ENCODE measurements around the gene CDC73.

- TF ChIP-seq BMI1 (IDR thresholded peaks at IDR 0.05; ENCODE audit: borderline replicate concordance), result no peak
- no peak for TF ChIP-seq NRF1 (conservative IDR thresholded peaks at IDR 0.05; ENCODE audit: low read depth, low read length)
- no peak for TF ChIP-seq TCF3 (IDR thresholded peaks at IDR 0.05; ENCODE audit: borderline replicate concordance, insufficient read depth, low read depth, low read length)
- no peak for TF ChIP-seq NR2C2 (IDR thresholded peaks at IDR 0.05; ENCODE audit: borderline replicate concordance, control insufficient read depth, insufficient read length, low read depth)
- TF ChIP-seq TCF7 (IDR thresholded peaks at IDR 0.05; ENCODE audit: borderline replicate concordance), result no peak
- TF ChIP-seq CTCF (IDR thresholded peaks at IDR 0.05 in 2 of 3, conservative IDR thresholded peaks at IDR 0.05 in 1 of 3; ENCODE audit: control insufficient read depth in 2 of 3, extremely low read depth in 1 of 3, insufficient read depth in 1 of 3, low read depth in 3 of 3, low read length in 3 of 3), result no peak
- TF ChIP-seq E4F1 (IDR thresholded peaks at IDR 0.05; ENCODE audit: borderline replicate concordance, partially characterized antibody), result no peak
- no peak for TF ChIP-seq ZNF24 (IDR thresholded peaks at IDR 0.05)
- TF ChIP-seq SRF (IDR thresholded peaks at IDR 0.05; ENCODE audit: low read depth in 2 of 2, low read length in 2 of 2), result no peak
- no peak for TF ChIP-seq POLR2A (IDR thresholded peaks at IDR 0.05; ENCODE audit: low read depth, low read length)
- no peak for TF ChIP-seq POLR2AphosphoS5 (IDR thresholded peaks at IDR 0.05; ENCODE audit: low read length)
- no peak for TF ChIP-seq USF1 (IDR thresholded peaks at IDR 0.05; ENCODE audit: borderline replicate concordance, extremely low read length, insufficient read depth, low read depth, low read length)
- TF ChIP-seq EZH2 (IDR thresholded peaks at IDR 0.05; ENCODE audit: borderline replicate concordance, control insufficient read depth, low read depth, low read length), result no peak
- no peak for TF ChIP-seq E2F4 (IDR thresholded peaks at IDR 0.05; ENCODE audit: low read depth, low read length)
Measured at GRCh38 chr1:193278968-193279367, 157.1 kb downstream of the CDC73 start.
